Measurements from ENCODE around the gene LCN2.
"Not testable (repeated sequence)": the region's sequence is repeated elsewhere in the genome, so short reads cannot be mapped to it uniquely, and the experiment has no call there.

Gene LCN2

GRCh38 chr9:128149001-128149701 is at the start of gene LCN2:
LCN2 (plus strand) TSS chr9:128149453; CDS start chr9:128149526, 73 bp downstream.
- DNase-seq (ENCODE audit: low read depth in 2 of 2), result no peak

DNA sequence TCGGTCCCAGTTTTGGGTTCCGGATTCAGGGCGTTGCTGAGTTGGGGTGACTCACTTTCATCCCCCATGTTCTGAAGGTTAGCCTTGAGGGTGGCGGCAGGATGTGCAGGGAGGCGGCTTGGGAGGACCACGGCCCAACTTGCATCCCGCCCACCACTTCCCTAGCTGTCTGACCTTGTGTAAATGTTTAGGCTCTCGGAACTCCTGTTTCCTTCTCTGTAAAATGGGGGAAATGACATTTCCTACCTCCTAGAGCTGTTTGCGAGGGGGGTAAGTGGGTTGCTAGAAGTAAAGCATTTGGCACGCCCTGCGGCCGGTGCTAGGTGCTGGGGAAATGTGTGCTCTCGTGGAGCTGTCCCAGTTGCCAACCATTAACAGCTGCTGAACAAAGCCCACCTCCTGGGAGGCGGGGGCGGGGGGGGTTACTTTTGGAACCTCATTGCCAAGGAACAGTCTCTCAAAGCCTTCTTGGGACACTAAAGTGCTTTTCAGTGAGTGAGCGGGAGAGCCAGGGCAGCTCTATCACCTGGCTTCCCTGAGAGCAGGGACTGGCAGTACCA is 49.2 kb upstream of the LCN2 start:
- no peak for DNase-seq (ENCODE audit: low read depth in 2 of 2)

DNA sequence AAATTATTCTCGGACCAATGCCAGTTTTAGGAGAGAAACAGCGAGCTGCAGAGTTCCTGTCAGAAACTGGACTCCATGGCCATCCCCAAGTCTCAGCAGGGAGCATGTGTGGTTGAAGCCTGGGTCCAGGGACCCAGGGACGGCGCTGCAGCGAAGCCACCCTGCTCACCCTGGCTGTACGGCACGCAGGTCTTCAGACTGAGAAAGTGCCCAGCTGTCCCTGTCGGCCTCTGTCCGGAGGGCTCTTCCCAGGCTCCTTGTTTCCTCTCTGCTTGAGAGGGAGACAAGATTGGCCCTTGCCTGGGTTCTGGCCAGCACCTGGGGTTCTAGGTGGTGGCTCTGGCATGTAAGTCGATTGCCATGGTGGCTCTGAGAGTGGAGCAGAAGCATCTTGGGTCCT is 48.7 kb upstream of the LCN2 start:
- no peak for DNase-seq (ENCODE audit: low read depth in 2 of 2)

DNA sequence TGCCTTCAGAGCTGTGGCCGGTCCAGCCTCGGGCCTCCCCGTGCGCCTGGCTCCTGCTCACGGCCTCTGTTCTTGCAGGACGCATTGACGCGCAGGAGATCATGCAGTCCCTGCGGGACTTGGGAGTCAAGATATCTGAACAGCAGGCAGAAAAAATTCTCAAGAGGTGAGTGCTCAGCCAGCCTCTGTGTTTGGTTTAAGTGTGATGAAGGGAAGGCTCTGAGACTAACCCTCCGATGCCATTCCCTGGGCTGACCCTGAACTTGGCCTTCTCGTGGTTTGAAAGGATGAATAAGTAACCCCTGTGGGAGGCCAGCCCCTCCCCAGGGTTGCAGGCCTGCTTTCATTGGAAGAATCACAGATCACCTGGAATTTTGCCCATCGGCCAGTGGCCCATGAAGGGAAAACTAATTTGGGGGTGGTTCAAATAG is 48.0 kb upstream of the LCN2 start:
- DNase-seq (ENCODE audit: low read depth in 2 of 2), result no peak

DNA sequence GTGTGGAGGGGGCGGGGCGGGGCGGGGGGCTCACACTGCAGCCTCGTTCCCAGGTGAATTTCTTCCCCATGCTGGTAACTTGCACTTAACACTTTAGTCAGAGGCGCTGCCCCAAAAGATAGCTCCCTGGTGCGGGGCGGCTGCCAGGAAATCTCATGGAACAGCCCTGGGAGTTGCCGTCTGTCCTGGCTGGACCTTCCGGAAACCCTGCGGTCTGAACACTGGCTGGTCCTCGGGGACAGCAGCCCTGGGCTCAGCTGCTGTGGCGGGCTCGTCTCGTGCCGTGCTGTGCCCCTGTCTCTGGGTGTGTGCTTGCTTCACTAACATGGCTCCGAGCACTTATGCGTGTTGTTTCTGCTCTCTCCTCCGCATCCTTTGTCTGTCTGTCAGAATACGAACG is 47.6 kb upstream of the LCN2 start:
- DNase-seq (ENCODE audit: low read depth in 2 of 2), result no peak

DNA sequence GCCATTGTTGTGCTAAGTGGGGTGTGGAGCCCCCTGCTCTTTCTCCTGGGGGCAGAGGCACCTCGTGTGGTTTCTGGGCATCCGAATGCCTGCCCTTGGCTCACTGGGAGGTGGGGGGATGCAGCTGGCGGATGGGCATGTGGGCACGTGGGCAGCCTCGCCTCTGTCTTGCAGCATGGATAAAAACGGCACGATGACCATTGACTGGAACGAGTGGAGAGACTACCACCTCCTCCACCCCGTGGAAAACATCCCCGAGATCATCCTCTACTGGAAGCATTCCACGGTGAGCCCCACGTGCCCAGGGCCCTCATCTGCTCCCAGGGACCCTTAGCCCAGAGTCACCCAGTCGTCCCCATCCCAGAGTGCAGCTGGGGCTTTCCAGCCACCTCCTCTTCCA is 47.1 kb upstream of the LCN2 start:
- DNase-seq (ENCODE audit: low read depth in 2 of 2), result no peak

GRCh38 chr9:128102861-128103588 is 46.2 kb upstream of the LCN2 start:
- DNase-seq (ENCODE audit: low read depth in 2 of 2), result no peak

GRCh38 chr9:128103589-128103962 is 45.7 kb upstream of the LCN2 start:
- DNase-seq (ENCODE audit: low read depth in 2 of 2), result peak in 1 of 2 experiments; percentile 20

- no peak for DNase-seq (ENCODE audit: low read depth in 2 of 2)
These were observed 45.1 kb upstream of the LCN2 start for GRCh38 chr9:128104171-128104618.

- no peak for DNase-seq (ENCODE audit: low read depth in 2 of 2)
These were observed 43.6 kb upstream of the LCN2 start for GRCh38 chr9:128105538-128106175.

- no peak for DNase-seq (ENCODE audit: low read depth in 2 of 2)
These were observed 42.9 kb upstream of the LCN2 start for GRCh38 chr9:128106181-128106939.

- no peak for DNase-seq (ENCODE audit: low read depth in 2 of 2)
These were observed 42.2 kb upstream of the LCN2 start for GRCh38 chr9:128106940-128107467.

GRCh38 chr9:128107468-128108268 is 41.6 kb upstream of the LCN2 start:
- DNase-seq (ENCODE audit: low read depth in 2 of 2), result no peak

GRCh38 chr9:128108269-128109049 is 40.8 kb upstream of the LCN2 start:
- no peak for DNase-seq (ENCODE audit: low read depth in 2 of 2)

DNA sequence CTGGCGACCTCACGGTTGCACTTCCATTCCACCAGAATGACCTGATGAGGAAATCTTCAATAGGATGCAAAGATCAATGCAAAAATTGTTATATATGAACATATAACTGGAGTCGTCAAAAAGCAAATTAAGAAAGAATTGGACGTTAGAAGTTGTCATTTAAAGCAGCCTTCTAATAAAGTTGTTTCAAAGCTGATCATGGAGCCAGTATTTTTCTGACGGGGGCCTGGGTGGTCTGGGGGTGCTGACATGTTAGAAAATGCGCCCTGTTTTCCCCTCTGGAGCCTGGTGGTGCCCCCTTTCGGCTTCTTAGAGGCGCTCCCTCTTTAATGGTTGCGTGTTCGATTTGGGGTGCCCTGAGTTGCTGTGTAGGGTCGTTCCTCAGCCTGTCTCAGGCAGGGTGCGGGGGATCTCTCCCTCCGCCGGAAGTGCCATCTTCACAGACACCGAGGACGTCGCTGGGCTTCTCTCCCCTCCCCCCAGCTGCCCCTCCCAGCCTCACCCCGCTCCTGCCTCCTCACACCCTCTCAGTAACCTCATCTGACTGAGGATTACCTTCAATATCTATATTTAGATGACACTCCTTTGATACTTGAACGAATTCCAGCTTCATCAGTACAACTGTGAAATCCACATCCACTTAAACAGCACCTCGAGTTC is 40.1 kb upstream of the LCN2 start:
- no peak for DNase-seq (ENCODE audit: low read depth in 2 of 2)

GRCh38 chr9:128111726-128112125 is 37.5 kb upstream of the LCN2 start:
- not testable (repeated sequence) for DNase-seq (ENCODE audit: low read depth in 2 of 2)

DNA sequence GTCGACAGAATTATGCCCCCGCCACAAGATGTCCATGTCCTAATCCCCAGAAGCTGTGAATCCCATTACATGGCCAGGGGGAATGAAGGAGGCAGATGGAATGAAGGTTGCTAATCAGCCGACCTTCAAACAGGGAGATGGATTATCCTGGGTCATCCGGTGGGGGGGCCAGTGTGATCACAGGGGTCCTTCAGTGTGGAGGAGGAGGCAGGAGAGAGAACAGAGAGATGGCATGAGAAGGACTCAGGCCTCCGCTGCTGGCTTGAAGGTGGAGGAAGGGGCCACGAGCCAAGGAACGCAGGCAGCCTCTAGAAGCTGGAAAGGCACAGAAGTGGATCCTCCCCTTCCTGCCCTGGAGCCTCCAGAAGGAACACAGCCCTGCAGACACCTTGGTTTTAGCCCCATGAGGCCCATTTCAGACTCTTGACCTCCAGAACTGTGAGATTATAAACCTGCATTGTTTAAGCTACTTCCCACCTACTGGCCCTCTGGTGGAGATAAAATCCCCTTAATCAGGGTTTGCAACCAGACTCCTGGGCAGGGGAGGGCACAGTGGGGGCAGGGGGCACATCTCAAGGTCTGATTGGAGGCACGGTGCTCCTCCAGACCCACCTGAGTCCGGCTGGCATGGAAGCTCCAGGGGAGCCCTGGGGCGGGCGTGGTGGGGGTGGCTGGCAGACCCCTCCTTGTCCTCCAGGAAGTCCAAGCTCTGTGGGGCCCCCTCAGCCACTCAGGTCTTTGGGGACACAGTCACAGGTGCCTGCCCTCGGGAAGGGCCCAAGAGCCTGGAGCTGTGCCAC is 35.5 kb upstream of the LCN2 start:
- DNase-seq (ENCODE audit: low read depth in 2 of 2), result no peak

Measured in stimulated activated CD4-positive, alpha-beta T cell treated with anti-CD3 and anti-CD28 coated beads, Interleukin-12 subunit alpha, Interleukin-12 subunit beta, amount 100 ng/mL, for 24 hours (primary cell).